GM19351 (cell line): ENCODE data around the gene SOCS1.

Experiments used
- ATAC-seq: cut with Tn5 transposase; IDR thresholded peaks from one replicate; pipeline ENCODE4 v1.9.1; 2021; ENCODE audit warnings: mild to moderate bottlenecking, moderate library complexity; ENCODE audit not compliant: unreplicated experiment

Gene SOCS1

GRCh38 chr16:11205754-11206581, 50.0 kb downstream of the SOCS1 start:
- ATAC-seq: no peak

- no peak for ATAC-seq
Observed at GRCh38 chr16:11205065-11205699, 50.8 kb downstream of the SOCS1 start.

GRCh38 chr16:11204513-11205047, 51.4 kb downstream of the SOCS1 start:
- ATAC-seq: no peak
